WI38 (cell line): ENCODE data around the gene LZTS3.
"Not testable (repeated sequence)": the region's sequence is repeated elsewhere in the genome, so short reads cannot be mapped to it uniquely, and the experiment has no call there.

Experiments
- H3K4me3 ChIP-seq: 2 replicates; pipeline ENCODE4 v1.5.1; 2011; ENCODE audit warnings: low read depth, mild to moderate bottlenecking, control low read depth, low read length
- TF ChIP-seq, protein P1 (sequence below): IDR thresholded peaks from 2 replicates; pipeline ENCODE4 v1.5.1; 2012; ENCODE audit warnings: low read depth, mild to moderate bottlenecking, control low read depth, low read length

Gene LZTS3

GRCh38 chr20:3123542-3123941 is 49.8 kb downstream of the LZTS3 start:
- H3K4me3 ChIP-seq = no peak overlapping the region
- TF ChIP-seq, protein P1, sequence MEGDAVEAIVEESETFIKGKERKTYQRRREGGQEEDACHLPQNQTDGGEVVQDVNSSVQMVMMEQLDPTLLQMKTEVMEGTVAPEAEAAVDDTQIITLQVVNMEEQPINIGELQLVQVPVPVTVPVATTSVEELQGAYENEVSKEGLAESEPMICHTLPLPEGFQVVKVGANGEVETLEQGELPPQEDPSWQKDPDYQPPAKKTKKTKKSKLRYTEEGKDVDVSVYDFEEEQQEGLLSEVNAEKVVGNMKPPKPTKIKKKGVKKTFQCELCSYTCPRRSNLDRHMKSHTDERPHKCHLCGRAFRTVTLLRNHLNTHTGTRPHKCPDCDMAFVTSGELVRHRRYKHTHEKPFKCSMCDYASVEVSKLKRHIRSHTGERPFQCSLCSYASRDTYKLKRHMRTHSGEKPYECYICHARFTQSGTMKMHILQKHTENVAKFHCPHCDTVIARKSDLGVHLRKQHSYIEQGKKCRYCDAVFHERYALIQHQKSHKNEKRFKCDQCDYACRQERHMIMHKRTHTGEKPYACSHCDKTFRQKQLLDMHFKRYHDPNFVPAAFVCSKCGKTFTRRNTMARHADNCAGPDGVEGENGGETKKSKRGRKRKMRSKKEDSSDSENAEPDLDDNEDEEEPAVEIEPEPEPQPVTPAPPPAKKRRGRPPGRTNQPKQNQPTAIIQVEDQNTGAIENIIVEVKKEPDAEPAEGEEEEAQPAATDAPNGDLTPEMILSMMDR = no peak

DNA sequence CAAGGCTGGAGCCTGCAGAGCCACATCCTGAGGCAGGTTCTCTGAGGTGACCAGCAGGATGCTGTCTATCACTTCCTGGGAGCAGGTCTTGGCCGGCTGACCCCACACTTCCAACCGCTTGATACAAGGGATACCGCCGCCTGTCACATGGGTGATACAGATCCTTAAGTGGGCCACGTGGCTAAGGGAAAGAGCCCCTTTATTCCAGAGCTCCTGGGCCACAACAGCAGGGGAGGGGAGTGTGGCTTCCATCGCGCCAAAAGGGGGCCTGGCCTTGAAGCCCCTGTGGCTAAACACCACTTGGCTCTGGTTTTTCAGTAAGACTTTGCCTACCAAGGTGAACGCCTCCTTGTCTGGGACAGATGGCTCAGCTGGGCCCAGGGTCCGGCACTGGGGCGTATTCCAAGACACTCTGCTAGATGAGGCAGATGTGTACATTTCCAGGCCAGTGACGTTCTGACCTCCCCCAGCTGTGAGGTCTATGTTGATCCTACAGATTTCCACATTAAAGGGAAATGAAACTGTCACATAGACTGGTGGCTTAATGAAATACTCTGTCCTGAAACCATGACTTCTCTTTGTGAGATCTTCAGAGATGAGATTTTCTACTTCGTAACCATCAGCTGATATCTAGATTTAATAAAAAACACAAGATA is 51.3 kb downstream of the LZTS3 start:
- TF ChIP-seq, protein P1 = no peak
- H3K4me3 ChIP-seq = no peak overlapping the region

- no peak overlapping the region for H3K4me3 ChIP-seq
- TF ChIP-seq, protein P1 = no peak
These were observed 52.0 kb downstream of the LZTS3 start for GRCh38 chr20:3121271-3121911.

DNA sequence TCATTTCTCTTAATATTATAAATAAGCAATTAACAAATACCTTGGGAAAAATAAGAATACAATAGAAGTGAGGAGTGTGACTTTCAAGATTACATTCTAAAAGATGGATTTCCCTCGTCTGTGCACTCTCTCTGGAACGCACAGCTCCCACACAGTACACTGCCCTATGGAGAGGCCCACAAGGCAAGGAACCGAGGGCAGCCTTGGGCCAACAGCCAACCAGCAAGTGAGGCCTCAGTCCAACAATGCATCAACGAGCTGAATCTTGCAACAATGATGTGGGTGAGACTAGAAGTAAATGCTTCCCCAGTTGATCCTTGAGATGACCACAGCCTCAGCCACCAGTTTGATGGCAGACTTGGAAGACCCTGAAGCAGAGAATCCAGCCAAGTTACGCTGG is 54.3 kb downstream of the LZTS3 start:
- TF ChIP-seq, protein P1 = no peak

GRCh38 chr20:3117839-3118379 is 55.4 kb downstream of the LZTS3 start:
- TF ChIP-seq, protein P1 = peak; percentile 63
- H3K4me3 ChIP-seq = not testable (repeated sequence)

More for the DNA sequence above, 54.3 kb downstream of the LZTS3 start:
- no peak overlapping the region for H3K4me3 ChIP-seq

DNA sequence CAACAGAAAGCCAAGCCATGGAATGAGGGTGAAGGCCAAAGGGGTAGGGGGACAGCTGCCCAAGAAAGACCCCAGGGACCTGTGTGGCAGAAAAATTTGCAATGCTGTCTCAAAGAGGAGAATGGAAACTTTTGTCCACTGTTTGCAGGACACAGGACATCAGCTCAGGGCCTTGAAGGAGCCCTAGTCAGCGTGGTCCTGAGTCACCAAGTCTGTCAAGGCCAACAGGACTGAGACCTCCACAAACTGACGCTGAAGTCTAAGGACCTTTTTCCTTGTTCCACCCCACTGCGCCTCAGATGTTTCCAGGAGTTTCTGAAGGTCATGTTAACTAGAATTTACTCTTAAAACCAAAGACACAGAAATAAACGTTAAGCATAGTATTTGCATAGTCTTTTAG is 57.0 kb downstream of the LZTS3 start:
- TF ChIP-seq, protein P1 = no peak
- no peak overlapping the region for H3K4me3 ChIP-seq

GRCh38 chr20:3115190-3116107 is 57.9 kb downstream of the LZTS3 start:
- no peak overlapping the region for H3K4me3 ChIP-seq
- TF ChIP-seq, protein P1 = peak; percentile 74
